Measurements from ENCODE around the gene SFXN1. TPM values are rescaled to one million over a fixed set of nuclear protein-coding genes. Genes with fewer than 3 reads are reported as not detected.

The SFXN1 gene
- total RNA-seq, 1 donor from 2014 or later = 84.3 TPM

GRCh38 chr5:175561085-175561484, 82.7 kb downstream of the SFXN1 start:
- Mint-ChIP-seq H3K27me3 (no peaks in the 10 kb centered on the region), H3K36me3 (no peaks in the 10 kb centered on the region), H3K27ac (no peak overlapping the region), H3K4me3 (no peak overlapping the region), H3K4me1 (ENCODE audit: unreplicated experiment) (peaks cover 14% of the 10 kb centered on the region), H3K9me3 (peaks cover 4% of the 10 kb centered on the region)
- no peak for TF ChIP-seq CTCF (conservative IDR thresholded peaks at IDR 0.05)
- no peak for DNase-seq (ENCODE audit: extremely low spot score, unreplicated experiment)

- DNase-seq (ENCODE audit: extremely low spot score, unreplicated experiment) = no peak
- no peak overlapping the region for H3K27ac Mint-ChIP-seq
- no peak for TF ChIP-seq CTCF (conservative IDR thresholded peaks at IDR 0.05)
- no peaks in the 10 kb centered on the region for H3K36me3 Mint-ChIP-seq
- peaks cover 5% of the 10 kb centered on the region for H3K4me1 Mint-ChIP-seq (ENCODE audit: unreplicated experiment)
- H3K9me3 Mint-ChIP-seq = peaks cover 6% of the 10 kb centered on the region
- H3K27me3 Mint-ChIP-seq = peaks cover 7% of the 10 kb centered on the region
- no peak overlapping the region for H3K4me3 Mint-ChIP-seq
Observed at GRCh38 chr5:175564716-175565115, 86.4 kb downstream of the SFXN1 start.

- no peak for TF ChIP-seq CTCF (conservative IDR thresholded peaks at IDR 0.05)
- H3K27ac Mint-ChIP-seq = no peak overlapping the region
- peaks cover 5% of the 10 kb centered on the region for H3K9me3 Mint-ChIP-seq
- no peaks in the 10 kb centered on the region for H3K4me1 Mint-ChIP-seq (ENCODE audit: unreplicated experiment)
- peaks cover 14% of the 10 kb centered on the region for H3K27me3 Mint-ChIP-seq
- no peak for DNase-seq (ENCODE audit: extremely low spot score, unreplicated experiment)
- H3K4me3 Mint-ChIP-seq = no peak overlapping the region
- no peaks in the 10 kb centered on the region for H3K36me3 Mint-ChIP-seq
Observed at GRCh38 chr5:175566697-175567096, 88.3 kb downstream of the SFXN1 start.

GRCh38 chr5:175567954-175568353, 89.6 kb downstream of the SFXN1 start:
- Mint-ChIP-seq H3K4me3 (no peak overlapping the region), H3K27ac (no peak overlapping the region), H3K27me3 (peaks cover 23% of the 10 kb centered on the region), H3K36me3 (no peaks in the 10 kb centered on the region), H3K9me3 (peaks cover 5% of the 10 kb centered on the region), H3K4me1 (ENCODE audit: unreplicated experiment) (no peaks in the 10 kb centered on the region)
- no peak for TF ChIP-seq CTCF (conservative IDR thresholded peaks at IDR 0.05)
- DNase-seq (ENCODE audit: extremely low spot score, unreplicated experiment) = no peak

- Mint-ChIP-seq H3K27me3 (peaks cover 39% of the 10 kb centered on the region), H3K27ac (no peak overlapping the region), H3K36me3 (no peaks in the 10 kb centered on the region), H3K9me3 (peaks cover 5% of the 10 kb centered on the region), H3K4me3 (no peak overlapping the region), H3K4me1 (ENCODE audit: unreplicated experiment) (no peaks in the 10 kb centered on the region)
- TF ChIP-seq CTCF (conservative IDR thresholded peaks at IDR 0.05) = no peak
- no peak for DNase-seq (ENCODE audit: extremely low spot score, unreplicated experiment)
Observed at GRCh38 chr5:175569701-175570100, 91.3 kb downstream of the SFXN1 start.

- no peak for DNase-seq (ENCODE audit: extremely low spot score, unreplicated experiment)
- Mint-ChIP-seq H3K27ac (no peak overlapping the region), H3K4me1 (ENCODE audit: unreplicated experiment) (no peaks in the 10 kb centered on the region), H3K36me3 (no peaks in the 10 kb centered on the region), H3K27me3 (peaks cover 36% of the 10 kb centered on the region), H3K4me3 (no peak overlapping the region), H3K9me3 (peaks cover 3% of the 10 kb centered on the region)
- no peak for TF ChIP-seq CTCF (conservative IDR thresholded peaks at IDR 0.05)
Observed at GRCh38 chr5:175572886-175573285, 94.5 kb downstream of the SFXN1 start.

Measured in type B pancreatic cell (in vitro differentiated cells).